GM21447 (cell line): ENCODE data around the gene NINJ2.
"Not testable (repeated sequence)": the region's sequence is repeated elsewhere in the genome, so short reads cannot be mapped to it uniquely, and the experiment has no call there.

Source experiments
- ATAC-seq: cut with Tn5 transposase; IDR thresholded peaks from one replicate; pipeline ENCODE4 v1.9.1; 2021; ENCODE audit not compliant: unreplicated experiment

Gene NINJ2

GRCh38 chr12:588024-588322 lies 75.3 kb downstream of the NINJ2 start:
- ATAC-seq, result no peak

GRCh38 chr12:587132-588023 lies 75.9 kb downstream of the NINJ2 start:
- ATAC-seq, result no peak

- ATAC-seq, result no peak
Observed at GRCh38 chr12:586318-587071, 76.8 kb downstream of the NINJ2 start.

GRCh38 chr12:585062-586061 lies 77.9 kb downstream of the NINJ2 start:
- no peak for ATAC-seq

GRCh38 chr12:583251-583869 lies 79.9 kb downstream of the NINJ2 start:
- ATAC-seq, result no peak

- no peak for ATAC-seq
Observed at GRCh38 chr12:581746-582145, 81.5 kb downstream of the NINJ2 start.

- ATAC-seq, result no peak
Observed at GRCh38 chr12:581321-581720, 81.9 kb downstream of the NINJ2 start.

GRCh38 chr12:580813-581212 lies 82.4 kb downstream of the NINJ2 start:
- ATAC-seq, result no peak

- no peak for ATAC-seq
Observed at GRCh38 chr12:579420-580110, 83.7 kb downstream of the NINJ2 start.

- ATAC-seq, result no peak
Observed at GRCh38 chr12:578748-579419, 84.4 kb downstream of the NINJ2 start.

- not testable (repeated sequence) for ATAC-seq
Observed at GRCh38 chr12:577994-578747, 85.1 kb downstream of the NINJ2 start.

- ATAC-seq, result no peak
Observed at GRCh38 chr12:576615-577110, 86.6 kb downstream of the NINJ2 start.

GRCh38 chr12:575948-576614 lies 87.2 kb downstream of the NINJ2 start:
- ATAC-seq, result no peak

- no peak for ATAC-seq
Observed at GRCh38 chr12:575129-575502, 88.1 kb downstream of the NINJ2 start.

- no peak for ATAC-seq
Observed at GRCh38 chr12:574475-575128, 88.6 kb downstream of the NINJ2 start.

- ATAC-seq, result no peak
Observed at GRCh38 chr12:573232-573631, 90.0 kb downstream of the NINJ2 start.

- no peak for ATAC-seq
Observed at GRCh38 chr12:572532-572899, 90.7 kb downstream of the NINJ2 start.
